ENCODE measurements around the gene SCPEP1. TPM values are rescaled to one million over a fixed set of nuclear protein-coding genes. Genes with fewer than 3 reads are reported as not detected.

The SCPEP1 gene
- total RNA-seq, 2 donors from 2014 or later = 13.7 to 22.9 TPM

GRCh38 chr17:57016071-57016763 is 38.3 kb downstream of the SCPEP1 start:
- H3K4me1 ChIP-seq = no peaks in the 10 kb centered on the region
- no peak for DNase-seq
- H3K27ac ChIP-seq = no peak overlapping the region
- H3K27me3 ChIP-seq = no peaks in the 10 kb centered on the region
- TF ChIP-seq CTCF (IDR thresholded peaks at IDR 0.05) = no peak
- intact Hi-C loops (cut with DNase I) = loop anchor here (10.0 kb wide), 1 partner anchor 99 kb away; no protein-coding TSS in a partner anchor
- no peak overlapping the region for H3K4me3 ChIP-seq
- no peaks in the 10 kb centered on the region for H3K9me3 ChIP-seq
- H3K9ac ChIP-seq (ENCODE audit: low read depth in 2 of 2, low read length in 2 of 2) = no peak overlapping the region
- no peaks in the 10 kb centered on the region for H3K36me3 ChIP-seq

GRCh38 chr17:57016764-57017116 is 38.8 kb downstream of the SCPEP1 start:
- no peak for TF ChIP-seq CTCF (IDR thresholded peaks at IDR 0.05)
- Histone ChIP-seq H3K27ac (no peak overlapping the region), H3K4me1 (no peaks in the 10 kb centered on the region), H3K27me3 (no peaks in the 10 kb centered on the region), H3K4me3 (no peak overlapping the region), H3K36me3 (no peaks in the 10 kb centered on the region), H3K9ac (ENCODE audit: low read depth in 2 of 2, low read length in 2 of 2) (no peak overlapping the region), H3K9me3 (no peaks in the 10 kb centered on the region)
- intact Hi-C loops (cut with DNase I) = loop anchor here (10.0 kb wide), 1 partner anchor 98 kb away; no protein-coding TSS in a partner anchor
- DNase-seq = no peak

- no peaks in the 10 kb centered on the region for H3K27me3 ChIP-seq
- H3K36me3 ChIP-seq = no peaks in the 10 kb centered on the region
- H3K9me3 ChIP-seq = no peaks in the 10 kb centered on the region
- H3K4me1 ChIP-seq = no peaks in the 10 kb centered on the region
- no peak overlapping the region for H3K9ac ChIP-seq (ENCODE audit: low read depth in 2 of 2, low read length in 2 of 2)
- no peak for TF ChIP-seq CTCF (IDR thresholded peaks at IDR 0.05)
- H3K27ac ChIP-seq = no peak overlapping the region
- H3K4me3 ChIP-seq = no peak overlapping the region
- no peak for DNase-seq
- intact Hi-C loops (cut with DNase I) = loop anchor here (10.0 kb wide), 1 partner anchor 97 kb away; no protein-coding TSS in a partner anchor
Observed at GRCh38 chr17:57017625-57018024, 39.7 kb downstream of the SCPEP1 start.

GRCh38 chr17:57020208-57020607 is 42.3 kb downstream of the SCPEP1 start:
- H3K27me3 ChIP-seq = no peaks in the 10 kb centered on the region
- no peaks in the 10 kb centered on the region for H3K9me3 ChIP-seq
- DNase-seq = no peak
- no peaks in the 10 kb centered on the region for H3K36me3 ChIP-seq
- no peaks in the 10 kb centered on the region for H3K4me1 ChIP-seq
- no peak for TF ChIP-seq CTCF (IDR thresholded peaks at IDR 0.05)
- no peak overlapping the region for H3K27ac ChIP-seq
- intact Hi-C loops (cut with DNase I) = no loop called here
- H3K9ac ChIP-seq (ENCODE audit: low read depth in 2 of 2, low read length in 2 of 2) = no peak overlapping the region
- H3K4me3 ChIP-seq = no peak overlapping the region

GRCh38 chr17:57021226-57021940 is 43.5 kb downstream of the SCPEP1 start:
- Histone ChIP-seq H3K4me3 (no peak overlapping the region), H3K9me3 (no peaks in the 10 kb centered on the region), H3K9ac (ENCODE audit: low read depth in 2 of 2, low read length in 2 of 2) (no peak overlapping the region), H3K36me3 (no peaks in the 10 kb centered on the region), H3K27ac (no peak overlapping the region), H3K27me3 (no peaks in the 10 kb centered on the region), H3K4me1 (no peaks in the 10 kb centered on the region)
- intact Hi-C loops (cut with DNase I) = no loop called here
- no peak for TF ChIP-seq CTCF (IDR thresholded peaks at IDR 0.05)
- peak; percentile 71 for DNase-seq

All from colonic mucosa (tissue), 4 donors.